Measurements from ENCODE around the gene CEP57L1. TPM values are rescaled to one million over a fixed set of nuclear protein-coding genes. Genes with fewer than 3 reads are reported as not detected.

Gene CEP57L1
- polyA plus RNA-seq, 3 donors, result 3.4 to 5.2 (median 3.9) TPM

DNA sequence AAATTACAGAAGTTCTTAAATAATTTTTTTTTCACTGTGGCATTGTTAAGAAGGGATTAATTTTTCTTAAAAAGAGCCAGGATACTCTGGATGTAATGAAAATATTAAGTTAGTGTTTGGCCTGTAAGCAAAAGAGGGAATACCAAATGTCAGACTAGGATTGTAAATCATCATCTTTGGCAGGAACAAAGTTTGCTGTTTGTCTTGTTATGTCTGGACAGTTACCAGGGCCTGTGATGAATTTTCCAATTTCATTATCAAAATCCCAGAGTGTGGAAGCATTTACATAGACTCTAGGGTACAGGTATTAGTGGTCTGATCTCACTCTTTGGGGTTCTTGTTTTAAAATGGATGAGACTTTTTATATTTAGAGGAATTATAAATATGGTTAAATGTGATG is 26.1 kb downstream of the CEP57L1 start:
- intact Hi-C loops (cut with micrococcal nuclease), result no loop called here
- Histone ChIP-seq H3K27me3 (ENCODE audit: control insufficient read depth in 2 of 2, insufficient read depth in 2 of 2, low read length in 2 of 2) (no peaks in the 10 kb centered on the region), H3K9me3 (replicated peaks in 1 of 2; ENCODE audit: control insufficient read depth in 1 of 2, insufficient read depth in 1 of 2, low read length in 2 of 2) (no peaks in the 10 kb centered on the region), H3K4me1 (ENCODE audit: control insufficient read depth in 1 of 2, insufficient read depth in 2 of 2, low read length in 2 of 2) (peaks cover 16 to 28% of the 10 kb centered on the region in 2 donors), H3K4me3 (replicated peaks in 1 of 3; ENCODE audit: low read depth in 2 of 3, low read length in 3 of 3) (peak overlapping the region in 1 of 3 experiments; percentile 66), H3K79me2 (ENCODE audit: insufficient read depth, low read length) (peaks cover 27% of the 10 kb centered on the region), H3K9ac (ENCODE audit: insufficient read depth, low read length, poor library complexity, severe bottlenecking) (no peak overlapping the region), H3K4me2 (replicated peaks; ENCODE audit: extremely low read depth, low read length, poor library complexity, severe bottlenecking) (peak overlapping the region; percentile 56), H4K20me1 (ENCODE audit: insufficient read depth, low read length) (no peaks in the 10 kb centered on the region), H3K36me3 (replicated peaks in 1 of 2; ENCODE audit: control insufficient read depth in 1 of 2, insufficient read depth in 2 of 2, low read length in 2 of 2) (no peaks in the 10 kb centered on the region), H2AFZ (ENCODE audit: insufficient read depth, low read depth, low read length, poor library complexity, severe bottlenecking) (peak overlapping the region; percentile 57), H3K27ac (ENCODE audit: low read depth in 1 of 2, low read length in 2 of 2) (peak overlapping the region in 1 of 2 donors; percentile 71)
- peak overlapping the region in 4 of 7 donors; percentile 6 to 85 (median 40) for H3K27ac Mint-ChIP-seq
- no peak for DNase-seq
- H3K9me3 Mint-ChIP-seq, result peaks cover 0 to 2% (median 0%) of the 10 kb centered on the region in 7 donors
- H3K4me1 Mint-ChIP-seq, result peaks cover 28% of the 10 kb centered on the region
- H3K27me3 Mint-ChIP-seq (ENCODE audit: low read depth in 3 of 3), result peaks cover 0 to 2% (median 2%) of the 10 kb centered on the region in 3 donors
- no peak overlapping the region for H3K4me3 Mint-ChIP-seq
- H3K36me3 Mint-ChIP-seq, result peaks cover 0 to 6% of the 10 kb centered on the region in 2 donors
- TF ChIP-seq, protein P1, sequence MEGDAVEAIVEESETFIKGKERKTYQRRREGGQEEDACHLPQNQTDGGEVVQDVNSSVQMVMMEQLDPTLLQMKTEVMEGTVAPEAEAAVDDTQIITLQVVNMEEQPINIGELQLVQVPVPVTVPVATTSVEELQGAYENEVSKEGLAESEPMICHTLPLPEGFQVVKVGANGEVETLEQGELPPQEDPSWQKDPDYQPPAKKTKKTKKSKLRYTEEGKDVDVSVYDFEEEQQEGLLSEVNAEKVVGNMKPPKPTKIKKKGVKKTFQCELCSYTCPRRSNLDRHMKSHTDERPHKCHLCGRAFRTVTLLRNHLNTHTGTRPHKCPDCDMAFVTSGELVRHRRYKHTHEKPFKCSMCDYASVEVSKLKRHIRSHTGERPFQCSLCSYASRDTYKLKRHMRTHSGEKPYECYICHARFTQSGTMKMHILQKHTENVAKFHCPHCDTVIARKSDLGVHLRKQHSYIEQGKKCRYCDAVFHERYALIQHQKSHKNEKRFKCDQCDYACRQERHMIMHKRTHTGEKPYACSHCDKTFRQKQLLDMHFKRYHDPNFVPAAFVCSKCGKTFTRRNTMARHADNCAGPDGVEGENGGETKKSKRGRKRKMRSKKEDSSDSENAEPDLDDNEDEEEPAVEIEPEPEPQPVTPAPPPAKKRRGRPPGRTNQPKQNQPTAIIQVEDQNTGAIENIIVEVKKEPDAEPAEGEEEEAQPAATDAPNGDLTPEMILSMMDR (IDR thresholded peaks at IDR 0.05), result no peak

DNA sequence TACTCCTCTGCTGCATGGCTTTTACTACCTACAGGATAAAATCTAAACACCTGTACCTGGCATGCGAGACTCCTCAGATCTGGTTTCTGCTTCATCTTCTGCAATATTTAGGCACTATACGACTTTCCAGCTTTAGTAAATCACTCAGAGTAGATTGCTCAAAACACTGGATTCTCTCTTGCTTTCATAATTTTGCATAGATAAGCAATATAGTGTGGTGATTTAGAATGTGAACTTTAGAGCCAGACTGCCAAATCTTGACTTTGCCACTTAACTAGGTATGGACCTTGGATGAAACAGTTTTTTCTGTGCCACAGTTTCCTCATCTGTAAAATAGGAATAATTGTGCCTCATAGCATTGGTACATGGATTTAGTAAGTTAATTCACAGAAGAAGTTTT is 28.9 kb downstream of the CEP57L1 start:
- H3K4me3 Mint-ChIP-seq, result no peak overlapping the region
- intact Hi-C loops (cut with micrococcal nuclease), result no loop called here
- no peak for DNase-seq
- H3K27me3 Mint-ChIP-seq (ENCODE audit: low read depth in 3 of 3), result no peaks in the 10 kb centered on the region
- no peak overlapping the region for H3K4me3 ChIP-seq (replicated peaks in 1 of 3; ENCODE audit: low read depth in 2 of 3, low read length in 3 of 3)
- H4K20me1 ChIP-seq (ENCODE audit: insufficient read depth, low read length), result no peaks in the 10 kb centered on the region
- H3K9ac ChIP-seq (ENCODE audit: insufficient read depth, low read length, poor library complexity, severe bottlenecking), result no peak overlapping the region
- peaks cover 5 to 11% of the 10 kb centered on the region in 2 donors for H3K36me3 Mint-ChIP-seq
- H3K9me3 ChIP-seq (replicated peaks in 1 of 2; ENCODE audit: control insufficient read depth in 1 of 2, insufficient read depth in 1 of 2, low read length in 2 of 2), result no peaks in the 10 kb centered on the region
- no peak overlapping the region for H2AFZ ChIP-seq (ENCODE audit: insufficient read depth, low read depth, low read length, poor library complexity, severe bottlenecking)
- no peak overlapping the region for H3K27ac Mint-ChIP-seq
- H3K4me2 ChIP-seq (replicated peaks; ENCODE audit: extremely low read depth, low read length, poor library complexity, severe bottlenecking), result no peak overlapping the region
- no peaks in the 10 kb centered on the region for H3K27me3 ChIP-seq (ENCODE audit: control insufficient read depth in 2 of 2, insufficient read depth in 2 of 2, low read length in 2 of 2)
- WGBS (ENCODE audit: insufficient coverage), result 100% methylated on average over 1 of the region's 2 CpGs
- H3K79me2 ChIP-seq (ENCODE audit: insufficient read depth, low read length), result peaks cover 27% of the 10 kb centered on the region
- no peaks in the 10 kb centered on the region for H3K36me3 ChIP-seq (replicated peaks in 1 of 2; ENCODE audit: control insufficient read depth in 1 of 2, insufficient read depth in 2 of 2, low read length in 2 of 2)
- no peak overlapping the region for H3K27ac ChIP-seq (ENCODE audit: low read depth in 1 of 2, low read length in 2 of 2)
- H3K4me1 Mint-ChIP-seq, result peaks cover 19% of the 10 kb centered on the region
- H3K9me3 Mint-ChIP-seq, result peaks cover 0 to 2% (median 0%) of the 10 kb centered on the region in 7 donors
- TF ChIP-seq, protein P1 (IDR thresholded peaks at IDR 0.05), result no peak
- H3K4me1 ChIP-seq (ENCODE audit: control insufficient read depth in 1 of 2, insufficient read depth in 2 of 2, low read length in 2 of 2), result peaks cover 9 to 19% of the 10 kb centered on the region in 2 donors

All from CD14-positive monocyte (primary cell).